Measurements from ENCODE around the gene ALG8.

GRCh38 chr11:78171951-78172350 lies 32.5 kb upstream of the ALG8 start:
- no peak for TF ChIP-seq POLR2A (IDR thresholded peaks at IDR 0.05; ENCODE audit: low read length)
- no peak for TF ChIP-seq GATA1 (IDR thresholded peaks at IDR 0.05; ENCODE audit: low read depth, low read length)
